ENCODE results near the gene GPNMB. TPM values are rescaled to one million over a fixed set of nuclear protein-coding genes. Genes with fewer than 3 reads are reported as not detected.

The GPNMB gene
- total and polyA plus RNA-seq, 4 experiments from 2014 or later, result 32.5 to 36.6 TPM; not detected in 2

GRCh38 chr7:23228412-23228811 is 18.2 kb upstream of the GPNMB start:
- no peak overlapping the region for H3K4me3 ChIP-seq (ENCODE audit: low read length in 2 of 2)
- ChIA-PET POLR2A (ENCODE audit: partially characterized antibody) (no interaction called here), CTCF (ENCODE audit: partially characterized antibody) (no interaction called here)
- no peak for DNase-seq
- Mint-ChIP-seq H3K4me1 (peaks cover 0 to 5% (median 2%) of the 10 kb centered on the region in 4 donors), H3K4me3 (no peak overlapping the region), H3K27ac (peak overlapping the region in 1 of 7 donors; percentile 75), H3K9me3 (peaks cover 0 to 6% (median 0%) of the 10 kb centered on the region in 8 donors), H3K36me3 (no peaks in the 10 kb centered on the region), H3K27me3 (peaks cover 1 to 5% of the 10 kb centered on the region in 2 donors)
- no peaks in the 10 kb centered on the region for H3K9me3 ChIP-seq (ENCODE audit: control insufficient read depth in 1 of 2, low read length in 2 of 2)
- H3K27me3 ChIP-seq (ENCODE audit: insufficient read depth, low read length), result no peaks in the 10 kb centered on the region
- H3K36me3 ChIP-seq (ENCODE audit: insufficient read depth, low read length), result no peaks in the 10 kb centered on the region
- intact Hi-C loops (cut with micrococcal nuclease), result no loop called here
- no peak overlapping the region for H3K27ac ChIP-seq (ENCODE audit: low read depth, low read length)
- H3K4me1 ChIP-seq (ENCODE audit: insufficient read depth, low read length), result no peaks in the 10 kb centered on the region

DNA sequence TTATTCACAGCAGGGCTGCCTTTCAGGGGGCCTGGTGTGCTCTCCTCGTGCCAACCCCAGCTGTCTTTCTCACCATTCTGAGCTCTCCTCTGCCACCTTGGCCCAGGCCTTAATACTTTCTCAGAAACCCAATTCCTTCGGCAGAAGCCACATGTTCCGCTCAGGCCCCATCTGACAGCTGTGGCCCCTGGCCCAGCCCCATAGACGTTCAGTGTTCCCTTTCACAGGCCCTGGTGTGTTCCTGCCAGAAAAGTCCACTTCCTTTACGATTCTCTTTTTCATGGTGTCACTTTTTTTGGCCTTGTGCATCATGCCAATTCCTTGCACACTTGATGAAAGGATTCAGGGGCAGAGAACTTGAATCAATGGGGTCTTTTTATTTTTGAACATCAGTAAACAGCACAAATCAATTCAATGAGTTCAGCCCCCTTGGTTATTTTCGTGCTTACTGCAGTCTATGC is 15.9 kb upstream of the GPNMB start:
- ChIA-PET POLR2A (ENCODE audit: partially characterized antibody) (no interaction called here), CTCF (ENCODE audit: partially characterized antibody) (no interaction called here)
- H3K27me3 ChIP-seq (ENCODE audit: insufficient read depth, low read length), result no peaks in the 10 kb centered on the region
- no peak overlapping the region for H3K27ac ChIP-seq (ENCODE audit: low read depth, low read length)
- no peak overlapping the region for H3K4me3 Mint-ChIP-seq
- H3K4me1 Mint-ChIP-seq, result peaks cover 10 to 16% (median 14%) of the 10 kb centered on the region in 4 donors
- no peak overlapping the region for H3K4me3 ChIP-seq (ENCODE audit: low read length in 2 of 2)
- H3K36me3 ChIP-seq (ENCODE audit: insufficient read depth, low read length), result no peaks in the 10 kb centered on the region
- peak overlapping the region in 1 of 7 donors; percentile 36 for H3K27ac Mint-ChIP-seq
- H3K27me3 Mint-ChIP-seq, result no peaks in the 10 kb centered on the region
- H3K4me1 ChIP-seq (ENCODE audit: insufficient read depth, low read length), result no peaks in the 10 kb centered on the region
- H3K9me3 ChIP-seq (ENCODE audit: control insufficient read depth in 1 of 2, low read length in 2 of 2), result no peaks in the 10 kb centered on the region
- intact Hi-C loops (cut with micrococcal nuclease), result no loop called here
- H3K36me3 Mint-ChIP-seq, result no peaks in the 10 kb centered on the region
- peaks cover 0 to 6% (median 0%) of the 10 kb centered on the region in 8 donors for H3K9me3 Mint-ChIP-seq
- no peak for DNase-seq

GRCh38 chr7:23232966-23233365 is 13.6 kb upstream of the GPNMB start:
- Mint-ChIP-seq H3K4me3 (no peak overlapping the region), H3K36me3 (no peaks in the 10 kb centered on the region), H3K9me3 (peaks cover 0 to 6% (median 0%) of the 10 kb centered on the region in 8 donors), H3K4me1 (peaks cover 10 to 16% (median 14%) of the 10 kb centered on the region in 4 donors), H3K27me3 (no peaks in the 10 kb centered on the region), H3K27ac (no peak overlapping the region)
- Histone ChIP-seq H3K36me3 (ENCODE audit: insufficient read depth, low read length) (no peaks in the 10 kb centered on the region), H3K27ac (ENCODE audit: low read depth, low read length) (no peak overlapping the region), H3K27me3 (ENCODE audit: insufficient read depth, low read length) (no peaks in the 10 kb centered on the region), H3K4me1 (ENCODE audit: insufficient read depth, low read length) (no peaks in the 10 kb centered on the region), H3K4me3 (ENCODE audit: low read length in 2 of 2) (no peak overlapping the region), H3K9me3 (ENCODE audit: control insufficient read depth in 1 of 2, low read length in 2 of 2) (no peaks in the 10 kb centered on the region)
- intact Hi-C loops (cut with micrococcal nuclease), result no loop called here
- no peak for DNase-seq
- ChIA-PET CTCF (ENCODE audit: partially characterized antibody) (no interaction called here), POLR2A (ENCODE audit: partially characterized antibody) (no interaction called here)

DNA sequence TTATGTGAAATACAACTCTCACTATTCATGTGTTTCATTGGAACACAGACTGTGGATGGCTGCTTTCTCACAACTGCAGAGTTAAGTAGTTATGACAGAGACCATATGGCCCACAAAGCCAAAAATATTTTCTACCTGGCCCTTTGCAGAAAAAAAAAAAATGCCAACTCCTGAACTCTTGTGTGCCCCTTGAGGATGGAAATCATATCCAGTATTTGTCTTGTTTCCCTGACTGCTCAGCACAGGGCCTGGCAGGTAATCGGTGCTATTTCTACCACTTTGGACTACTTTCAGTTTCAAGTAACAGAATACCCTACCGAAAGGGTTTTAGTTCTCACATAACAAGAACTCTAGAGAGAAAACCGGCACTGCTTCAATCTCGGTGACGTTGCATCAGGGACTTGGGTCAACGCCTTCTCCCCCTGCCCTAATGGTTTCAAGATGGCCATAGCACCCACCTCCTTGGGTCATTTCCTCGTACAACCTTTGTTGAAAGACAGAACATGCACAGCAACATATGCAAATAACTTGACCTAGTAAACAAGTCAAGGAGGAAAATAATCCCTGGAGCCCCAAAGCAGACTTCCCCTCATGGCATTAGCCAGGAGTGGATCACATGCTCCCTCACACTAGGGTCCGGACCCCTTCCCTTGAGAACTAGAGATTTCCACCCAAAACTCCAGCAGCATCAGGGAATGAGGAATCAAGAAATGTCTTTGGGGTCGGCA is 11.8 kb upstream of the GPNMB start:
- H3K27me3 ChIP-seq (ENCODE audit: insufficient read depth, low read length), result no peaks in the 10 kb centered on the region
- H3K4me3 ChIP-seq (ENCODE audit: low read length in 2 of 2), result no peak overlapping the region

GRCh38 chr7:23235813-23236221 is 10.8 kb upstream of the GPNMB start:
- Mint-ChIP-seq H3K27ac (no peak overlapping the region), H3K36me3 (no peaks in the 10 kb centered on the region), H3K4me3 (no peak overlapping the region), H3K4me1 (peaks cover 10 to 16% (median 14%) of the 10 kb centered on the region in 4 donors), H3K27me3 (no peaks in the 10 kb centered on the region), H3K9me3 (no peaks in the 10 kb centered on the region)
- intact Hi-C loops (cut with micrococcal nuclease), result no loop called here
- no peaks in the 10 kb centered on the region for H3K4me1 ChIP-seq (ENCODE audit: insufficient read depth, low read length)
- no peaks in the 10 kb centered on the region for H3K36me3 ChIP-seq (ENCODE audit: insufficient read depth, low read length)
- DNase-seq, result no peak
- ChIA-PET POLR2A (ENCODE audit: partially characterized antibody) (interaction anchor here (0.6 kb wide), 1 partner anchor 10 kb away, joined by 3 read pairs; no protein-coding TSS in a partner anchor), CTCF (ENCODE audit: partially characterized antibody) (interaction anchor here (1.2 kb wide), 1 partner anchor 24 kb away, joined by 3 read pairs; no protein-coding TSS in a partner anchor)
- H3K27me3 ChIP-seq (ENCODE audit: insufficient read depth, low read length), result no peaks in the 10 kb centered on the region
- no peak overlapping the region for H3K27ac ChIP-seq (ENCODE audit: low read depth, low read length)
- H3K9me3 ChIP-seq (ENCODE audit: control insufficient read depth in 1 of 2, low read length in 2 of 2), result no peaks in the 10 kb centered on the region
- H3K4me3 ChIP-seq (ENCODE audit: low read length in 2 of 2), result no peak overlapping the region

More for the DNA sequence above, 11.8 kb upstream of the GPNMB start:
- Mint-ChIP-seq H3K36me3 (no peaks in the 10 kb centered on the region), H3K27me3 (no peaks in the 10 kb centered on the region), H3K27ac (peak overlapping the region in 6 of 7 donors; percentile 16 to 81 (median 54)), H3K4me1 (peaks cover 10 to 16% (median 14%) of the 10 kb centered on the region in 4 donors), H3K9me3 (no peaks in the 10 kb centered on the region), H3K4me3 (peak overlapping the region in 7 of 8 donors; percentile 46 to 81 (median 68))
- no peaks in the 10 kb centered on the region for H3K36me3 ChIP-seq (ENCODE audit: insufficient read depth, low read length)
- ChIA-PET CTCF (ENCODE audit: partially characterized antibody) (no interaction called here), POLR2A (ENCODE audit: partially characterized antibody) (interaction anchor here (0.6 kb wide), 1 partner anchor 9 kb away, joined by 3 read pairs; no protein-coding TSS in a partner anchor)
- no peaks in the 10 kb centered on the region for H3K9me3 ChIP-seq (ENCODE audit: control insufficient read depth in 1 of 2, low read length in 2 of 2)
- no peaks in the 10 kb centered on the region for H3K4me1 ChIP-seq (ENCODE audit: insufficient read depth, low read length)
- intact Hi-C loops (cut with micrococcal nuclease), result no loop called here
- DNase-seq, result no peak
- no peak overlapping the region for H3K27ac ChIP-seq (ENCODE audit: low read depth, low read length)

DNA sequence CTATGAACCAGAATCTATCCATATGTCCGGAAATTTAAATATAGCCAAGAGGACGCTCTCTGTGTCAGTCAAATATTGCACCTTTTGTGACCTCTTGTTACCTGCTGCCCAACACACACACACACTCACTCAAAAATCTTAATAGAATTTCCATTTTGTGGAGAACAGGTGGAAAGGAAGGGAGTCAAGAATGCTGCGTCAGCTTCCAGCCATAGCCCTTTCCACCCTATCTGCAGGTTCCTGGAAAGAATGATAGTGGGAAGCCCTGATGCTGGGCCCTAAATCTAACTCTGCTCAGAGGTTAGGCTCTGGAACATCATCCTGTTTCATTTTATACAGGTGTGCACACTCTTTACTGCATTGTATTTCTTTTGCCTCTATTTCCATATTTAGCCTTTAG is 9.6 kb upstream of the GPNMB start:
- H3K9me3 ChIP-seq (ENCODE audit: control insufficient read depth in 1 of 2, low read length in 2 of 2), result no peaks in the 10 kb centered on the region
- no peaks in the 10 kb centered on the region for H3K9me3 Mint-ChIP-seq
- DNase-seq, result no peak
- CTCF ChIA-PET (ENCODE audit: partially characterized antibody), result interaction anchor here (1.3 kb wide), 1 partner anchor 36 kb away, joined by 3 read pairs; no protein-coding TSS in a partner anchor
- no peak overlapping the region for H3K27ac Mint-ChIP-seq
- no peak overlapping the region for H3K27ac ChIP-seq (ENCODE audit: low read depth, low read length)
- intact Hi-C loops (cut with micrococcal nuclease), result no loop called here
- H3K4me1 Mint-ChIP-seq, result peaks cover 10 to 16% (median 14%) of the 10 kb centered on the region in 4 donors
- no peaks in the 10 kb centered on the region for H3K36me3 Mint-ChIP-seq
- H3K27me3 ChIP-seq (ENCODE audit: insufficient read depth, low read length), result no peaks in the 10 kb centered on the region
- no peaks in the 10 kb centered on the region for H3K4me1 ChIP-seq (ENCODE audit: insufficient read depth, low read length)
- H3K4me3 ChIP-seq (ENCODE audit: low read length in 2 of 2), result no peak overlapping the region
- no peak overlapping the region for H3K4me3 Mint-ChIP-seq
- POLR2A ChIA-PET (ENCODE audit: partially characterized antibody), result no interaction called here
- H3K27me3 Mint-ChIP-seq, result no peaks in the 10 kb centered on the region
- no peaks in the 10 kb centered on the region for H3K36me3 ChIP-seq (ENCODE audit: insufficient read depth, low read length)

- POLR2A ChIA-PET (ENCODE audit: partially characterized antibody), result no interaction called here
- peaks cover 4 to 5% of the 10 kb centered on the region in 2 donors for H3K27me3 Mint-ChIP-seq
- Histone ChIP-seq H3K4me3 (ENCODE audit: low read length in 2 of 2) (no peak overlapping the region), H3K27ac (ENCODE audit: low read depth, low read length) (no peak overlapping the region), H3K27me3 (ENCODE audit: insufficient read depth, low read length) (no peaks in the 10 kb centered on the region), H3K4me1 (ENCODE audit: insufficient read depth, low read length) (no peaks in the 10 kb centered on the region), H3K9me3 (ENCODE audit: control insufficient read depth in 1 of 2, low read length in 2 of 2) (no peaks in the 10 kb centered on the region), H3K36me3 (ENCODE audit: insufficient read depth, low read length) (no peaks in the 10 kb centered on the region)
- peaks cover 7 to 10% (median 9%) of the 10 kb centered on the region in 4 donors for H3K4me1 Mint-ChIP-seq
- intact Hi-C loops (cut with micrococcal nuclease), result no loop called here
- H3K9me3 Mint-ChIP-seq, result no peaks in the 10 kb centered on the region
- no peak overlapping the region for H3K4me3 Mint-ChIP-seq
- H3K27ac Mint-ChIP-seq, result no peak overlapping the region
- CTCF ChIA-PET (ENCODE audit: partially characterized antibody), result no interaction called here
- peaks cover 0 to 1% of the 10 kb centered on the region in 2 donors for H3K36me3 Mint-ChIP-seq
- DNase-seq, result no peak
Observed at GRCh38 chr7:23238983-23239652, 7.5 kb upstream of the GPNMB start.

Measured in CD4-positive, alpha-beta memory T cell (primary cell).